H9 (cell line): ENCODE measurements around the gene LRP1. TPM values are rescaled to one million over a fixed set of nuclear protein-coding genes. Genes with fewer than 3 reads are reported as not detected.
A peak's percentile ranks its signal among the peaks of the same experiment; 100 is the strongest.

Experiments used
- DNase-seq: peaks from one replicate; pipeline ENCODE4 v3.0.0-alpha.2; 2017
- H2AFZ ChIP-seq: one replicate; pipeline ENCODE4 v1.6.1; 2013; ENCODE audit warnings: mild to moderate bottlenecking, low read length, control low read depth, moderate library complexity
- H2AK5ac ChIP-seq: 2 replicates; pipeline ENCODE4 v1.6.1; 2013; ENCODE audit warnings: low read length, control low read depth, mixed read lengths; ENCODE audit not compliant: insufficient read length
- H2BK120ac ChIP-seq: one replicate; pipeline ENCODE4 v1.6.1; 2013; ENCODE audit warnings: low read depth, mild to moderate bottlenecking, low read length, control low read depth, inconsistent platforms; ENCODE audit not compliant: poor library complexity, severe bottlenecking
- H2BK12ac ChIP-seq: 2 replicates; pipeline ENCODE4 v1.6.1; 2013; ENCODE audit warnings: low read length, control low read depth, mixed read lengths, low read depth; ENCODE audit not compliant: insufficient read length
- H2BK15ac ChIP-seq: 2 replicates; pipeline ENCODE4 v1.6.1; 2013; ENCODE audit warnings: low read depth, low read length, control low read depth
- H2BK20ac ChIP-seq: one replicate; pipeline ENCODE4 v1.6.1; 2013; ENCODE audit warnings: low read depth, mild to moderate bottlenecking, low read length, control low read depth, inconsistent platforms; ENCODE audit not compliant: poor library complexity, severe bottlenecking
- H2BK5ac ChIP-seq: 2 replicates; pipeline ENCODE4 v1.6.1; 2013; ENCODE audit warnings: low read length, control low read depth, mixed read lengths; ENCODE audit not compliant: insufficient read length
- H3K14ac ChIP-seq: 2 replicates; pipeline ENCODE4 v1.6.1; 2013; ENCODE audit warnings: low read length, control low read depth; ENCODE audit not compliant: insufficient read depth
- H3K18ac ChIP-seq: 2 replicates; pipeline ENCODE4 v1.6.1; 2013; ENCODE audit warnings: low read depth, mild to moderate bottlenecking, mixed read lengths, low read length, control low read depth; ENCODE audit not compliant: insufficient read length
- H3K23ac ChIP-seq: 2 replicates; pipeline ENCODE4 v1.6.1; 2013; ENCODE audit warnings: low read length, control low read depth, mixed read lengths, low read depth; ENCODE audit not compliant: insufficient read length
- H3K23me2 ChIP-seq: 2 replicates; pipeline ENCODE4 v1.6.1; 2013; ENCODE audit warnings: low read depth, mild to moderate bottlenecking, mixed read lengths, low read length, control low read depth; ENCODE audit not compliant: insufficient read length, poor library complexity, severe bottlenecking
- H3K27ac ChIP-seq: 2 replicates; pipeline ENCODE4 v1.5.1; 2013; ENCODE audit warnings: low read length, control low read depth, mixed read lengths, low read depth; ENCODE audit not compliant: insufficient read length
- H3K27me3 ChIP-seq: 2 replicates; pipeline ENCODE4 v1.6.1; 2013; ENCODE audit warnings: low read length, control low read depth, inconsistent platforms; ENCODE audit not compliant: insufficient read depth
- H3K4ac ChIP-seq: 2 replicates; pipeline ENCODE4 v1.6.1; 2013; ENCODE audit warnings: low read depth, mild to moderate bottlenecking, control low read depth, inconsistent platforms, low read length, moderate library complexity
- H3K4me1 ChIP-seq: 2 replicates; pipeline ENCODE4 v1.6.1; 2013; ENCODE audit warnings: low read length, control low read depth, inconsistent platforms; ENCODE audit not compliant: insufficient read depth
- H3K4me2 ChIP-seq: 2 replicates; pipeline ENCODE4 v1.6.1; 2013; ENCODE audit warnings: low read length, control low read depth, mixed read lengths; ENCODE audit not compliant: insufficient read length, insufficient read depth
- H3K56ac ChIP-seq: 2 replicates; pipeline ENCODE4 v1.6.1; 2013; ENCODE audit warnings: low read depth, mild to moderate bottlenecking, mixed read lengths, low read length, control low read depth; ENCODE audit not compliant: insufficient read length
- H3K79me1 ChIP-seq: 2 replicates; pipeline ENCODE4 v1.6.1; 2013; ENCODE audit warnings: low read depth, mild to moderate bottlenecking, moderate library complexity, low read length, control low read depth, inconsistent platforms; ENCODE audit not compliant: insufficient read depth, poor library complexity, severe bottlenecking
- H3K79me2 ChIP-seq: 2 replicates; pipeline ENCODE4 v1.6.1; 2013; ENCODE audit warnings: low read length, control low read depth, inconsistent platforms; ENCODE audit not compliant: insufficient read depth
- H3K9ac ChIP-seq: 2 replicates; pipeline ENCODE4 v1.6.1; 2013; ENCODE audit warnings: low read length, control low read depth, mixed read lengths; ENCODE audit not compliant: insufficient read length; ENCODE audit errors: extremely low read depth
- H3K9me3 ChIP-seq: one replicate; pipeline ENCODE4 v1.6.1; 2013; ENCODE audit warnings: low read depth, low read length, inconsistent platforms; ENCODE audit not compliant: control insufficient read depth
- H3T11ph ChIP-seq: one replicate; pipeline ENCODE4 v1.6.1; 2013; ENCODE audit warnings: mild to moderate bottlenecking, low read length, control low read depth, inconsistent platforms
- H4K20me1 ChIP-seq: one replicate; pipeline ENCODE4 v1.6.1; 2013; ENCODE audit not compliant: control insufficient read depth, insufficient read length, insufficient read depth
- H4K5ac ChIP-seq: 2 replicates; pipeline ENCODE4 v1.6.1; 2013; ENCODE audit warnings: low read depth, mild to moderate bottlenecking, mixed read lengths, low read length, control low read depth; ENCODE audit not compliant: insufficient read length
- H4K8ac ChIP-seq: replicated peaks from 2 replicates; pipeline ENCODE4 v1.6.1; 2013; ENCODE audit warnings: low read length, control low read depth, mixed read lengths, low read depth; ENCODE audit not compliant: insufficient read length
- H4K91ac ChIP-seq: 2 replicates; pipeline ENCODE4 v1.6.1; 2013; ENCODE audit warnings: low read depth, mild to moderate bottlenecking, moderate library complexity, mixed read lengths, low read length, control low read depth; ENCODE audit not compliant: insufficient read length
- H3K27ac Mint-ChIP-seq, 3 experiments: 2 replicates in 2 of 3; 3 replicates in 1 of 3; pipeline ENCODE4 v1.8.0; 2020 to 2021; ENCODE audit warnings: mixed read lengths in 3 of 3, mild to moderate bottlenecking in 1 of 3, moderate library complexity in 1 of 3
- H3K27me3 Mint-ChIP-seq: 2 replicates; pipeline ENCODE4 v1.8.0; 2021; ENCODE audit warnings: low read depth, mild to moderate bottlenecking, moderate library complexity, mixed read lengths
- H3K36me3 Mint-ChIP-seq, 3 experiments: 2 replicates in 2 of 3; 3 replicates in 1 of 3; pipeline ENCODE4 v1.8.0; 2020 to 2021; ENCODE audit warnings: low read depth in 3 of 3, mixed read lengths in 3 of 3; ENCODE audit not compliant: insufficient read depth in 1 of 3
- H3K4me1 Mint-ChIP-seq, 2 experiments: 2 replicates each; pipeline ENCODE4 v1.8.0; 2020; ENCODE audit warnings: mixed read lengths in 2 of 2
- H3K4me3 Mint-ChIP-seq, 2 experiments: 2 replicates in 1 of 2; 3 replicates in 1 of 2; pipeline ENCODE4 v1.8.0; 2020 to 2021; ENCODE audit warnings: mild to moderate bottlenecking in 2 of 2, mixed read lengths in 2 of 2, moderate library complexity in 1 of 2
- H3K9me3 Mint-ChIP-seq, 2 experiments: 2 replicates in 1 of 2; 3 replicates in 1 of 2; pipeline ENCODE4 v1.8.0; 2020; ENCODE audit warnings: mild to moderate bottlenecking in 2 of 2, mixed read lengths in 2 of 2, moderate library complexity in 1 of 2
- WGBS: extraction: QIAGEN DNeasy Blood & Tissue Kit; methylation state at CpG from one replicate; pipeline ENCODE4 v1.1.7; 2013; ENCODE audit warnings: missing lambda C conversion rate, low lambda C conversion rate, mixed read lengths; ENCODE audit not compliant: insufficient read length; ENCODE audit errors: extremely low coverage; 5-methylcytosine and 5-hydroxymethylcytosine counted together
- total RNA-seq: library from RNA; stranded (reverse); gene quantifications from 2 replicates; pipeline ENCODE4 v1.2.1, GENCODE V29; 2021
- TF ChIP-seq, protein P1 (sequence below): fragments of 200-600 bp; sonication (generic); conservative IDR thresholded peaks from 3 replicates; pipeline ENCODE4 v1.8.0; 2021; ENCODE audit warnings: antibody characterized with exemption, mild to moderate bottlenecking

LRP1 gene
- total RNA-seq, 1 experiment from 2014 or later, result 115 TPM

DNA sequence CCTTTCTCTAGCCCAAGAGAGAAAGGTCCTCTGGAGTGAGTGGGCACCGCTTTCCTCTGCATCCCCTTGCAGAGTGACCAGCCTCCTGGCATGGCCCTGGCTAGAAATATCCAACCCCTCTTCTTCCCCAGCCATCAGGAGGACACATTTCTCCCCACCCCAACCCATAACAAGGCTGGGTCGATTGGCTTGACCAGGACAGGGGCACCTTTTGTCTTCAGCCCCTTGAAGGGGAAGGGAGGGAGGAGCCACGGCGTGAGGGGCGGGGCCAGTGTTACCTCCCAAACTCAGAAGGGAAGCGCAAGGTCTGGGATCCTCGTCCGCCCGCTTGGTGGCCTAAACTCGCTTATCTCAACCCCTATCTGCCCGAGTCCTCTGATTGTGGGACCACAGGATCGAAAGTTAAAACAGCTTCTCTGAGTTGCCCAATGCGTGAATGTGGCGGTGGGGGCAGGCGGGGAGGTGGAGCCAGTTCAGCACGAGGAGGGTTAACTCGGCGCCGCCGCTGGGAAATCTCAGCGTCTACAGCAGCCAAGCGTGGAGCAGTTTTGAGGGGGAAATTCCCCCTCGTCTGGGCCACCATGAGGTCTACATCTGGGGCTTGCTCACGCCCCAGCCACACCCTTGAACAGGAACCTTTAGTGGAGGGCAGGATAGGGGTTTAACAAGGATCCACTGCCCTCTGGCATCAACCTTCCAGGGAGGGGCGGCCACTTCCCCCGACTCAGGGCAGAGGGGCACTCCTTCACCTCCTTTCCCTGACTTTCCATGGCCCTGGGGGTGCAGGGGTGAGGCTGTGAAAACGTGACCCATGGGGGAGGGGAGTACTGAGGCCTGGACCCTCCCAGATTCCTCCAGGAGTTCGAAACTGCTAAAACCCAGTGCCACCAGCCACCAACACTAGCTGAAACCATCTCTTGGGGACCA is 17.9 kb upstream of the LRP1 start:
- Histone ChIP-seq H2BK120ac (no peak overlapping the region), H3K4me2 (peak overlapping the region; percentile 47), H3K23ac (no peak overlapping the region), H3K79me2 (no peaks in the 10 kb centered on the region), H3K9ac (peak overlapping the region; percentile 27), H2BK5ac (no peak overlapping the region), H2AK5ac (no peak overlapping the region), H3K79me1 (no peaks in the 10 kb centered on the region), H3K56ac (no peak overlapping the region), H4K91ac (no peak overlapping the region), H4K8ac (no peak overlapping the region), H4K20me1 (no peaks in the 10 kb centered on the region), H3K27ac (peak overlapping the region; percentile 9), H3K14ac (peak overlapping the region; percentile 41; the same call in 1 of the 2 replicates), H3K4ac (no peak overlapping the region; the same call in 1 of the 2 replicates), H2BK15ac (no peak overlapping the region), H4K5ac (no peak overlapping the region), H2BK12ac (no peak overlapping the region), H3K23me2 (peaks cover 11% of the 10 kb centered on the region), H3K27me3 (no peaks in the 10 kb centered on the region), H3K18ac (peak overlapping the region; percentile 75), H2BK20ac (no peak overlapping the region), H3K4me1 (no peaks in the 10 kb centered on the region; the same call in 1 of the 2 replicates), H2AFZ (no peak overlapping the region), H3T11ph (no peak overlapping the region), H3K9me3 (no peaks in the 10 kb centered on the region)
- Mint-ChIP-seq H3K27me3 (no peaks in the 10 kb centered on the region; the same call in 1 of the 2 replicates), H3K36me3 (peaks cover 2 to 27% (median 8%) of the 10 kb centered on the region in 3 experiments; a peak in 5 of 7 replicates), H3K4me1 (peaks cover 29 to 44% of the 10 kb centered on the region in 2 experiments), H3K9me3 (no peaks in the 10 kb centered on the region; a peak in 1 of 5 replicates), H3K27ac (peak overlapping the region; percentile 99), H3K4me3 (peak overlapping the region; percentile 69 to 81)
- no CpG with 5 or more reads among the region's 28 CpGs for WGBS
- TF ChIP-seq, protein P1, sequence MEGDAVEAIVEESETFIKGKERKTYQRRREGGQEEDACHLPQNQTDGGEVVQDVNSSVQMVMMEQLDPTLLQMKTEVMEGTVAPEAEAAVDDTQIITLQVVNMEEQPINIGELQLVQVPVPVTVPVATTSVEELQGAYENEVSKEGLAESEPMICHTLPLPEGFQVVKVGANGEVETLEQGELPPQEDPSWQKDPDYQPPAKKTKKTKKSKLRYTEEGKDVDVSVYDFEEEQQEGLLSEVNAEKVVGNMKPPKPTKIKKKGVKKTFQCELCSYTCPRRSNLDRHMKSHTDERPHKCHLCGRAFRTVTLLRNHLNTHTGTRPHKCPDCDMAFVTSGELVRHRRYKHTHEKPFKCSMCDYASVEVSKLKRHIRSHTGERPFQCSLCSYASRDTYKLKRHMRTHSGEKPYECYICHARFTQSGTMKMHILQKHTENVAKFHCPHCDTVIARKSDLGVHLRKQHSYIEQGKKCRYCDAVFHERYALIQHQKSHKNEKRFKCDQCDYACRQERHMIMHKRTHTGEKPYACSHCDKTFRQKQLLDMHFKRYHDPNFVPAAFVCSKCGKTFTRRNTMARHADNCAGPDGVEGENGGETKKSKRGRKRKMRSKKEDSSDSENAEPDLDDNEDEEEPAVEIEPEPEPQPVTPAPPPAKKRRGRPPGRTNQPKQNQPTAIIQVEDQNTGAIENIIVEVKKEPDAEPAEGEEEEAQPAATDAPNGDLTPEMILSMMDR, result peak; percentile 22; the same call in 1 of the 3 replicates
- peak; percentile 93 for DNase-seq
